H9 (cell line): ENCODE results near the gene PPFIBP1. TPM values are rescaled to one million over a fixed set of nuclear protein-coding genes. Genes with fewer than 3 reads are reported as not detected.

ENCODE experiments used
- DNase-seq: peaks from one replicate; pipeline ENCODE4 v3.0.0-alpha.2; 2017
- H2AFZ ChIP-seq: one replicate; pipeline ENCODE4 v1.6.1; 2013; ENCODE audit warnings: mild to moderate bottlenecking, low read length, control low read depth, moderate library complexity
- H2AK5ac ChIP-seq: 2 replicates; pipeline ENCODE4 v1.6.1; 2013; ENCODE audit warnings: low read length, control low read depth, mixed read lengths; ENCODE audit not compliant: insufficient read length
- H2BK120ac ChIP-seq: one replicate; pipeline ENCODE4 v1.6.1; 2013; ENCODE audit warnings: low read depth, mild to moderate bottlenecking, low read length, control low read depth, inconsistent platforms; ENCODE audit not compliant: poor library complexity, severe bottlenecking
- H2BK12ac ChIP-seq: 2 replicates; pipeline ENCODE4 v1.6.1; 2013; ENCODE audit warnings: low read length, control low read depth, mixed read lengths, low read depth; ENCODE audit not compliant: insufficient read length
- H2BK15ac ChIP-seq: 2 replicates; pipeline ENCODE4 v1.6.1; 2013; ENCODE audit warnings: low read depth, low read length, control low read depth
- H2BK20ac ChIP-seq: one replicate; pipeline ENCODE4 v1.6.1; 2013; ENCODE audit warnings: low read depth, mild to moderate bottlenecking, low read length, control low read depth, inconsistent platforms; ENCODE audit not compliant: poor library complexity, severe bottlenecking
- H2BK5ac ChIP-seq: 2 replicates; pipeline ENCODE4 v1.6.1; 2013; ENCODE audit warnings: low read length, control low read depth, mixed read lengths; ENCODE audit not compliant: insufficient read length
- H3K14ac ChIP-seq: 2 replicates; pipeline ENCODE4 v1.6.1; 2013; ENCODE audit warnings: low read length, control low read depth; ENCODE audit not compliant: insufficient read depth
- H3K18ac ChIP-seq: 2 replicates; pipeline ENCODE4 v1.6.1; 2013; ENCODE audit warnings: low read depth, mild to moderate bottlenecking, mixed read lengths, low read length, control low read depth; ENCODE audit not compliant: insufficient read length
- H3K23ac ChIP-seq: 2 replicates; pipeline ENCODE4 v1.6.1; 2013; ENCODE audit warnings: low read length, control low read depth, mixed read lengths, low read depth; ENCODE audit not compliant: insufficient read length
- H3K23me2 ChIP-seq: 2 replicates; pipeline ENCODE4 v1.6.1; 2013; ENCODE audit warnings: low read depth, mild to moderate bottlenecking, mixed read lengths, low read length, control low read depth; ENCODE audit not compliant: insufficient read length, poor library complexity, severe bottlenecking
- H3K27ac ChIP-seq: 2 replicates; pipeline ENCODE4 v1.5.1; 2013; ENCODE audit warnings: low read length, control low read depth, mixed read lengths, low read depth; ENCODE audit not compliant: insufficient read length
- H3K27me3 ChIP-seq: 2 replicates; pipeline ENCODE4 v1.6.1; 2013; ENCODE audit warnings: low read length, control low read depth, inconsistent platforms; ENCODE audit not compliant: insufficient read depth
- H3K4ac ChIP-seq: 2 replicates; pipeline ENCODE4 v1.6.1; 2013; ENCODE audit warnings: low read depth, mild to moderate bottlenecking, control low read depth, inconsistent platforms, low read length, moderate library complexity
- H3K4me1 ChIP-seq: 2 replicates; pipeline ENCODE4 v1.6.1; 2013; ENCODE audit warnings: low read length, control low read depth, inconsistent platforms; ENCODE audit not compliant: insufficient read depth
- H3K4me2 ChIP-seq: 2 replicates; pipeline ENCODE4 v1.6.1; 2013; ENCODE audit warnings: low read length, control low read depth, mixed read lengths; ENCODE audit not compliant: insufficient read length, insufficient read depth
- H3K56ac ChIP-seq: 2 replicates; pipeline ENCODE4 v1.6.1; 2013; ENCODE audit warnings: low read depth, mild to moderate bottlenecking, mixed read lengths, low read length, control low read depth; ENCODE audit not compliant: insufficient read length
- H3K79me1 ChIP-seq: 2 replicates; pipeline ENCODE4 v1.6.1; 2013; ENCODE audit warnings: low read depth, mild to moderate bottlenecking, moderate library complexity, low read length, control low read depth, inconsistent platforms; ENCODE audit not compliant: insufficient read depth, poor library complexity, severe bottlenecking
- H3K79me2 ChIP-seq: 2 replicates; pipeline ENCODE4 v1.6.1; 2013; ENCODE audit warnings: low read length, control low read depth, inconsistent platforms; ENCODE audit not compliant: insufficient read depth
- H3K9ac ChIP-seq: 2 replicates; pipeline ENCODE4 v1.6.1; 2013; ENCODE audit warnings: low read length, control low read depth, mixed read lengths; ENCODE audit not compliant: insufficient read length; ENCODE audit errors: extremely low read depth
- H3K9me3 ChIP-seq: one replicate; pipeline ENCODE4 v1.6.1; 2013; ENCODE audit warnings: low read depth, low read length, inconsistent platforms; ENCODE audit not compliant: control insufficient read depth
- H3T11ph ChIP-seq: one replicate; pipeline ENCODE4 v1.6.1; 2013; ENCODE audit warnings: mild to moderate bottlenecking, low read length, control low read depth, inconsistent platforms
- H4K20me1 ChIP-seq: one replicate; pipeline ENCODE4 v1.6.1; 2013; ENCODE audit not compliant: control insufficient read depth, insufficient read length, insufficient read depth
- H4K5ac ChIP-seq: 2 replicates; pipeline ENCODE4 v1.6.1; 2013; ENCODE audit warnings: low read depth, mild to moderate bottlenecking, mixed read lengths, low read length, control low read depth; ENCODE audit not compliant: insufficient read length
- H4K8ac ChIP-seq: replicated peaks from 2 replicates; pipeline ENCODE4 v1.6.1; 2013; ENCODE audit warnings: low read length, control low read depth, mixed read lengths, low read depth; ENCODE audit not compliant: insufficient read length
- H4K91ac ChIP-seq: 2 replicates; pipeline ENCODE4 v1.6.1; 2013; ENCODE audit warnings: low read depth, mild to moderate bottlenecking, moderate library complexity, mixed read lengths, low read length, control low read depth; ENCODE audit not compliant: insufficient read length
- H3K27ac Mint-ChIP-seq, 3 experiments: 2 replicates in 2 of 3; 3 replicates in 1 of 3; pipeline ENCODE4 v1.8.0; 2020 to 2021; ENCODE audit warnings: mixed read lengths in 3 of 3, mild to moderate bottlenecking in 1 of 3, moderate library complexity in 1 of 3
- H3K27me3 Mint-ChIP-seq: 2 replicates; pipeline ENCODE4 v1.8.0; 2021; ENCODE audit warnings: low read depth, mild to moderate bottlenecking, moderate library complexity, mixed read lengths
- H3K36me3 Mint-ChIP-seq, 3 experiments: 2 replicates in 2 of 3; 3 replicates in 1 of 3; pipeline ENCODE4 v1.8.0; 2020 to 2021; ENCODE audit warnings: low read depth in 3 of 3, mixed read lengths in 3 of 3; ENCODE audit not compliant: insufficient read depth in 1 of 3
- H3K4me1 Mint-ChIP-seq, 2 experiments: 2 replicates each; pipeline ENCODE4 v1.8.0; 2020; ENCODE audit warnings: mixed read lengths in 2 of 2
- H3K4me3 Mint-ChIP-seq, 2 experiments: 2 replicates in 1 of 2; 3 replicates in 1 of 2; pipeline ENCODE4 v1.8.0; 2020 to 2021; ENCODE audit warnings: mild to moderate bottlenecking in 2 of 2, mixed read lengths in 2 of 2, moderate library complexity in 1 of 2
- H3K9me3 Mint-ChIP-seq, 2 experiments: 2 replicates in 1 of 2; 3 replicates in 1 of 2; pipeline ENCODE4 v1.8.0; 2020; ENCODE audit warnings: mild to moderate bottlenecking in 2 of 2, mixed read lengths in 2 of 2, moderate library complexity in 1 of 2
- WGBS: extraction: QIAGEN DNeasy Blood & Tissue Kit; methylation state at CpG from one replicate; pipeline ENCODE4 v1.1.7; 2013; ENCODE audit warnings: missing lambda C conversion rate, low lambda C conversion rate, mixed read lengths; ENCODE audit not compliant: insufficient read length; ENCODE audit errors: extremely low coverage; 5-methylcytosine and 5-hydroxymethylcytosine counted together
- total RNA-seq: library from RNA; stranded (reverse); gene quantifications from 2 replicates; pipeline ENCODE4 v1.2.1, GENCODE V29; 2021
- TF ChIP-seq, protein P1 (sequence below): fragments of 200-600 bp; sonication (generic); conservative IDR thresholded peaks from 3 replicates; pipeline ENCODE4 v1.8.0; 2021; ENCODE audit warnings: antibody characterized with exemption, mild to moderate bottlenecking

The PPFIBP1 gene
- total RNA-seq, 1 experiment from 2014 or later: 29.2 TPM

DNA sequence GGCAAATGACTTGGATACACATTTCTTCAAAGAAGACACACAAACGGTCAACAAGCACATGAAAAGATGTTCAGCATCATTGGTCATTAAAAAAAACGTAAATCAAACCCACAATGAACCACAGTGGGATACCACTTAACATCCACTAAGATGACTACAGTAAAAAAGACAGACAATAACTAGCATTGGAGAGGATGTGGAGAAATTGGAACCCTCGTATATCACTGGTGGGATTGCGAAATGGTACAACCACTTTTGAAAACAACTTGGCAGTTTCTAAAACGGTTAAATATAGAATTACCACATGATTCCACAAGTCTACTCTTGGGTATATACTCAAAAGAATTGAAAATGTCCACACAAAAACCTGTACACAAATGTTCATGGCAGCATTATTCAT, 25.2 kb upstream of the PPFIBP1 start:
- Histone ChIP-seq H4K5ac (no peak overlapping the region), H3T11ph (no peak overlapping the region), H3K23ac (no peak overlapping the region), H2BK12ac (no peak overlapping the region), H3K56ac (no peak overlapping the region), H3K4me2 (no peak overlapping the region), H4K8ac (no peak overlapping the region), H3K4ac (no peak overlapping the region), H3K9ac (no peak overlapping the region), H3K27ac (no peak overlapping the region), H4K91ac (no peak overlapping the region), H3K4me1 (no peaks in the 10 kb centered on the region), H2BK5ac (no peak overlapping the region), H3K27me3 (no peaks in the 10 kb centered on the region), H2BK15ac (no peak overlapping the region), H3K23me2 (no peaks in the 10 kb centered on the region), H2BK20ac (no peak overlapping the region), H3K18ac (no peak overlapping the region), H2AK5ac (no peak overlapping the region), H2AFZ (no peak overlapping the region), H4K20me1 (no peaks in the 10 kb centered on the region), H3K9me3 (no peaks in the 10 kb centered on the region), H3K14ac (no peak overlapping the region), H3K79me1 (no peaks in the 10 kb centered on the region), H3K79me2 (no peaks in the 10 kb centered on the region), H2BK120ac (no peak overlapping the region)
- Mint-ChIP-seq H3K9me3 (no peaks in the 10 kb centered on the region), H3K4me3 (no peak overlapping the region), H3K4me1 (no peaks in the 10 kb centered on the region), H3K27ac (no peak overlapping the region), H3K27me3 (no peaks in the 10 kb centered on the region), H3K36me3 (no peaks in the 10 kb centered on the region)
- DNase-seq: no peak
- TF ChIP-seq, protein P1, sequence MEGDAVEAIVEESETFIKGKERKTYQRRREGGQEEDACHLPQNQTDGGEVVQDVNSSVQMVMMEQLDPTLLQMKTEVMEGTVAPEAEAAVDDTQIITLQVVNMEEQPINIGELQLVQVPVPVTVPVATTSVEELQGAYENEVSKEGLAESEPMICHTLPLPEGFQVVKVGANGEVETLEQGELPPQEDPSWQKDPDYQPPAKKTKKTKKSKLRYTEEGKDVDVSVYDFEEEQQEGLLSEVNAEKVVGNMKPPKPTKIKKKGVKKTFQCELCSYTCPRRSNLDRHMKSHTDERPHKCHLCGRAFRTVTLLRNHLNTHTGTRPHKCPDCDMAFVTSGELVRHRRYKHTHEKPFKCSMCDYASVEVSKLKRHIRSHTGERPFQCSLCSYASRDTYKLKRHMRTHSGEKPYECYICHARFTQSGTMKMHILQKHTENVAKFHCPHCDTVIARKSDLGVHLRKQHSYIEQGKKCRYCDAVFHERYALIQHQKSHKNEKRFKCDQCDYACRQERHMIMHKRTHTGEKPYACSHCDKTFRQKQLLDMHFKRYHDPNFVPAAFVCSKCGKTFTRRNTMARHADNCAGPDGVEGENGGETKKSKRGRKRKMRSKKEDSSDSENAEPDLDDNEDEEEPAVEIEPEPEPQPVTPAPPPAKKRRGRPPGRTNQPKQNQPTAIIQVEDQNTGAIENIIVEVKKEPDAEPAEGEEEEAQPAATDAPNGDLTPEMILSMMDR: no peak
- no CpG with 5 or more reads among the region's 5 CpGs for WGBS
